Measurements from ENCODE around the gene PNPLA7. TPM values are rescaled to one million over a fixed set of nuclear protein-coding genes. Genes with fewer than 3 reads are reported as not detected.

The PNPLA7 gene
- total RNA-seq, 2 experiments from 2014 or later, result 1.5 to 10.2 TPM

DNA sequence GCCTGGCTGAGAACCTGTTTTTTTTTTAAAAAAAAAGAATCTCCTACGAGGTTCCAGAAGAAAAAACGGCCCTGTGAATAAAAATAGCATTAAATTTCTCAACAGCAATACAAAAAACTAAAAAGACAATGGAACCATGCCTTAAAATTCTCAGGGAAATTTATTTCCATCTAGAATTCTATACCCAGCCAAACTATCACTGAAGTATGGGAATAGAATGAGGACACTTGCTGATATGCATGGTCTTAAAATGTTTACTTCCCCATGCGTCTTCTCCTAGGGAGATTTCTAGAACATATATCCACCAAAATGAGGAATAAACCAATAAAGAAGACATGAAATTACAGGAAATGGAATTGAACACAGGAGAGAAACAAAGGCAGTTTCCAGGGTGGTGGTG lies 74.5 kb downstream of the PNPLA7 start:
- H3K4me3 ChIP-seq (ENCODE audit: low read depth, low read length, poor library complexity, severe bottlenecking), result no peak overlapping the region
- no peak overlapping the region for H2AFZ ChIP-seq (ENCODE audit: low read length)
- BruUV-seq (replicated peaks), result no TSS peak
- peaks cover 4% of the 10 kb centered on the region for H3K4me1 ChIP-seq (ENCODE audit: insufficient read depth, low read length, poor library complexity, severe bottlenecking)
- POLR2A ChIA-PET, result no interaction called here
- intact Hi-C loops (cut with micrococcal nuclease; ENCODE audit: unreplicated experiment), result no loop called here
- no peaks in the 10 kb centered on the region for H4K20me1 ChIP-seq (ENCODE audit: insufficient read depth, low read length)
- H3K9me3 ChIP-seq (ENCODE audit: low read length), result peaks cover 18% of the 10 kb centered on the region
- H3K36me3 ChIP-seq (ENCODE audit: insufficient read depth, low read length), result no peaks in the 10 kb centered on the region
- TF ChIP-seq EZH2phosphoT487 (IDR thresholded peaks at IDR 0.05; ENCODE audit: borderline replicate concordance, low read depth, low read length), result no peak
- TF ChIP-seq, protein P1, sequence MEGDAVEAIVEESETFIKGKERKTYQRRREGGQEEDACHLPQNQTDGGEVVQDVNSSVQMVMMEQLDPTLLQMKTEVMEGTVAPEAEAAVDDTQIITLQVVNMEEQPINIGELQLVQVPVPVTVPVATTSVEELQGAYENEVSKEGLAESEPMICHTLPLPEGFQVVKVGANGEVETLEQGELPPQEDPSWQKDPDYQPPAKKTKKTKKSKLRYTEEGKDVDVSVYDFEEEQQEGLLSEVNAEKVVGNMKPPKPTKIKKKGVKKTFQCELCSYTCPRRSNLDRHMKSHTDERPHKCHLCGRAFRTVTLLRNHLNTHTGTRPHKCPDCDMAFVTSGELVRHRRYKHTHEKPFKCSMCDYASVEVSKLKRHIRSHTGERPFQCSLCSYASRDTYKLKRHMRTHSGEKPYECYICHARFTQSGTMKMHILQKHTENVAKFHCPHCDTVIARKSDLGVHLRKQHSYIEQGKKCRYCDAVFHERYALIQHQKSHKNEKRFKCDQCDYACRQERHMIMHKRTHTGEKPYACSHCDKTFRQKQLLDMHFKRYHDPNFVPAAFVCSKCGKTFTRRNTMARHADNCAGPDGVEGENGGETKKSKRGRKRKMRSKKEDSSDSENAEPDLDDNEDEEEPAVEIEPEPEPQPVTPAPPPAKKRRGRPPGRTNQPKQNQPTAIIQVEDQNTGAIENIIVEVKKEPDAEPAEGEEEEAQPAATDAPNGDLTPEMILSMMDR (conservative IDR thresholded peaks at IDR 0.05; ENCODE audit: low read length), result no peak
- no peak overlapping the region for H3K4me2 ChIP-seq (ENCODE audit: low read length)
- DNase-seq (ENCODE audit: low spot score), result no peak
- no peaks in the 10 kb centered on the region for H3K9me2 ChIP-seq (ENCODE audit: insufficient read depth, low read length)
- no peaks in the 10 kb centered on the region for H3K79me2 ChIP-seq (ENCODE audit: insufficient read depth, low read depth, low read length)
- H3K27ac ChIP-seq (ENCODE audit: low read depth, low read length, poor library complexity, severe bottlenecking), result no peak overlapping the region
- CTCF ChIA-PET (ENCODE audit: unreplicated experiment), result no interaction called here

DNA sequence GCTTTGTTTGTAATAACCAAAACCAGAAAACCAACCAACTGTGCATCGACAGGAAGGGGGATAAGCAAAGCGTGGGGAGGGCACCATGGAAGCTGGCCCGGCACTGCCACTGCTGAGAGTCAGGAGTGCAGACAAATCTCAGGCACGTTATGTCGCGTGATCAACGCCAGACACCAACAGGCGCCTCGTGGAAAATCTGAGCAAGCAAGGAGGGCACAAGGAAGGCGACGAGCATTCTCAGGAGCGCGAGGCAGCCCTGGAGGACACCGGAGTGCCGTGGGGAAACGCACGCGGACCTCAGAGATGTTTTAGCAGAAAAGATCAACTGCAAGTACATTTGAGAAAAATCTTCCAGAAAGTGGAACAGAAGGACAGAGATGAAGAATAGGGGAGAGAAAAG lies 75.9 kb downstream of the PNPLA7 start:
- Histone ChIP-seq H3K4me3 (ENCODE audit: low read depth, low read length, poor library complexity, severe bottlenecking) (no peak overlapping the region), H3K36me3 (ENCODE audit: insufficient read depth, low read length) (no peaks in the 10 kb centered on the region), H3K4me2 (ENCODE audit: low read length) (no peak overlapping the region), H3K79me2 (ENCODE audit: insufficient read depth, low read depth, low read length) (no peaks in the 10 kb centered on the region), H3K9me3 (ENCODE audit: low read length) (peaks cover 18% of the 10 kb centered on the region), H4K20me1 (ENCODE audit: insufficient read depth, low read length) (no peaks in the 10 kb centered on the region), H3K27ac (ENCODE audit: low read depth, low read length, poor library complexity, severe bottlenecking) (no peak overlapping the region), H2AFZ (ENCODE audit: low read length) (no peak overlapping the region), H3K9me2 (ENCODE audit: insufficient read depth, low read length) (no peaks in the 10 kb centered on the region), H3K4me1 (ENCODE audit: insufficient read depth, low read length, poor library complexity, severe bottlenecking) (peaks cover 6% of the 10 kb centered on the region)
- CTCF ChIA-PET (ENCODE audit: unreplicated experiment), result no interaction called here
- intact Hi-C loops (cut with micrococcal nuclease; ENCODE audit: unreplicated experiment), result no loop called here
- DNase-seq (ENCODE audit: low spot score), result no peak
- BruUV-seq (replicated peaks), result no TSS peak
- TF ChIP-seq EZH2phosphoT487 (IDR thresholded peaks at IDR 0.05; ENCODE audit: borderline replicate concordance, low read depth, low read length), result no peak
- TF ChIP-seq, protein P1 (conservative IDR thresholded peaks at IDR 0.05; ENCODE audit: low read length), result no peak
- POLR2A ChIA-PET, result no interaction called here

DNA sequence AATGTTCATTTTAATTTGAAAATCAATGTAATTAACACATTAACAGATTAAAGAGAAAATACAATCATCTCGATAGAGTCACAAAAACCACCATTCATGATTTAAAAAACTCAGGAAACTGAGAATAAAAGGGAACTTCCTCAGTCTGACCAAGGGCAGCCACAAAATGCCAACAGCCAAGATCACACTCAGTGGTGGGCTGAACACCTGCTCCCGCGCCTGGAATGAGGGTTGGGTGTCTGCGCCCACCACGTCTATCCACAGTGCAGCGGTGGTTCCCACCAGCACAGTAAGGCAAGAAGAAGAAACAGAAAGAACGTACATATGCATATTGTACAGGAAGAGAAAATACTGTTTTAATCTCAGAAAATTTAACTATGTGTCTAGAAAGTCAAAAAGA lies 79.4 kb downstream of the PNPLA7 start:
- H3K4me3 ChIP-seq (ENCODE audit: low read depth, low read length, poor library complexity, severe bottlenecking), result no peak overlapping the region
- H2AFZ ChIP-seq (ENCODE audit: low read length), result no peak overlapping the region
- no peak for TF ChIP-seq EZH2phosphoT487 (IDR thresholded peaks at IDR 0.05; ENCODE audit: borderline replicate concordance, low read depth, low read length)
- H3K9me3 ChIP-seq (ENCODE audit: low read length), result peaks cover 13% of the 10 kb centered on the region
- ChIA-PET POLR2A (no interaction called here), CTCF (ENCODE audit: unreplicated experiment) (no interaction called here)
- BruUV-seq (replicated peaks), result no TSS peak
- H3K36me3 ChIP-seq (ENCODE audit: insufficient read depth, low read length), result no peaks in the 10 kb centered on the region
- no peaks in the 10 kb centered on the region for H3K9me2 ChIP-seq (ENCODE audit: insufficient read depth, low read length)
- no peaks in the 10 kb centered on the region for H4K20me1 ChIP-seq (ENCODE audit: insufficient read depth, low read length)
- DNase-seq (ENCODE audit: low spot score), result no peak
- H3K4me2 ChIP-seq (ENCODE audit: low read length), result no peak overlapping the region
- intact Hi-C loops (cut with micrococcal nuclease; ENCODE audit: unreplicated experiment), result no loop called here
- H3K4me1 ChIP-seq (ENCODE audit: insufficient read depth, low read length, poor library complexity, severe bottlenecking), result peaks cover 6% of the 10 kb centered on the region
- H3K27ac ChIP-seq (ENCODE audit: low read depth, low read length, poor library complexity, severe bottlenecking), result no peak overlapping the region
- H3K79me2 ChIP-seq (ENCODE audit: insufficient read depth, low read depth, low read length), result no peaks in the 10 kb centered on the region
